T-helper 1 cell treated with Interleukin-12 subunit alpha and Interleukin-12 subunit beta and Interleukin-4 antibody, amounts not matched to agents 30 ng/mL and 1 ng/mL, for 36 hours (primary cell): ENCODE measurements around the gene SPRED2. TPM values are rescaled to one million over a fixed set of nuclear protein-coding genes. Genes with fewer than 3 reads are reported as not detected.

Experiments
- intact Hi-C: fragments of 100-400 bp; cut with micrococcal nuclease; formaldehyde crosslinking; loops from one replicate; pipeline ENCODE4 v1.15.1; 2024
- total RNA-seq: library from RNA; stranded (reverse); gene quantifications from 2 replicates; pipeline ENCODE4 v1.2.3, GENCODE V29; 2022

SPRED2 gene
- total RNA-seq, 1 donor from 2014 or later = 6.0 TPM

GRCh38 chr2:65282477-65283053 lies 149.8 kb downstream of the SPRED2 start:
- intact Hi-C loops = no loop called here

GRCh38 chr2:65281627-65282351 lies 150.6 kb downstream of the SPRED2 start:
- intact Hi-C loops = no loop called here

GRCh38 chr2:65279756-65280155 lies 152.6 kb downstream of the SPRED2 start:
- intact Hi-C loops = no loop called here

GRCh38 chr2:65278531-65278981 lies 153.8 kb downstream of the SPRED2 start:
- intact Hi-C loops = no loop called here

- intact Hi-C loops = no loop called here
These were observed 154.5 kb downstream of the SPRED2 start for GRCh38 chr2:65277791-65278483.

GRCh38 chr2:65277118-65277517 lies 155.3 kb downstream of the SPRED2 start:
- intact Hi-C loops = no loop called here

GRCh38 chr2:65276609-65277008 lies 155.8 kb downstream of the SPRED2 start:
- intact Hi-C loops = no loop called here

- intact Hi-C loops = no loop called here
These were observed 157.1 kb downstream of the SPRED2 start for GRCh38 chr2:65275141-65275915.

GRCh38 chr2:65273344-65273743 lies 159.1 kb downstream of the SPRED2 start:
- intact Hi-C loops = no loop called here

GRCh38 chr2:65268957-65269356 lies 163.4 kb downstream of the SPRED2 start:
- intact Hi-C loops = loop anchor here (10.0 kb wide), 1 partner anchor 166 kb away; the partner anchor contains the start of gene SPRED2

GRCh38 chr2:65267008-65267407 lies 165.4 kb downstream of the SPRED2 start:
- intact Hi-C loops = loop anchor here (10.0 kb wide), 1 partner anchor 168 kb away; the partner anchor contains the start of gene SPRED2

- intact Hi-C loops = loop anchor here (1.0 to 10.0 kb wide), 5 partner anchors 85 to 308 kb away; partner anchors contain the start of gene SPRED2
These were observed 166.7 kb downstream of the SPRED2 start for GRCh38 chr2:65265671-65266045.

- intact Hi-C loops = loop anchor here (1.0 to 10.0 kb wide), 5 partner anchors 86 to 308 kb away; partner anchors contain the start of gene SPRED2
These were observed 167.4 kb downstream of the SPRED2 start for GRCh38 chr2:65264821-65265670.

GRCh38 chr2:65263986-65264385 lies 168.4 kb downstream of the SPRED2 start:
- intact Hi-C loops = loop anchor here (2.0 to 10.0 kb wide), 2 partner anchors 87 to 171 kb away; partner anchors contain the start of gene SPRED2

- intact Hi-C loops = loop anchor here (10.0 kb wide), 1 partner anchor 172 kb away; the partner anchor contains the start of gene SPRED2
These were observed 169.1 kb downstream of the SPRED2 start for GRCh38 chr2:65263262-65263661.

- intact Hi-C loops = loop anchor here (10.0 kb wide), 1 partner anchor 173 kb away; the partner anchor contains the start of gene SPRED2
These were observed 170.7 kb downstream of the SPRED2 start for GRCh38 chr2:65261676-65262075.
